ELR (cell line): ENCODE results near the gene TBC1D4.
"Not testable (repeated sequence)": the region's sequence is repeated elsewhere in the genome, so short reads cannot be mapped to it uniquely, and the experiment has no call there.

Source experiments
- DNase-seq: peaks from one replicate; pipeline ENCODE4 v3.0.0-alpha.2; 2015; ENCODE audit warnings: low read depth

TBC1D4 gene

DNA sequence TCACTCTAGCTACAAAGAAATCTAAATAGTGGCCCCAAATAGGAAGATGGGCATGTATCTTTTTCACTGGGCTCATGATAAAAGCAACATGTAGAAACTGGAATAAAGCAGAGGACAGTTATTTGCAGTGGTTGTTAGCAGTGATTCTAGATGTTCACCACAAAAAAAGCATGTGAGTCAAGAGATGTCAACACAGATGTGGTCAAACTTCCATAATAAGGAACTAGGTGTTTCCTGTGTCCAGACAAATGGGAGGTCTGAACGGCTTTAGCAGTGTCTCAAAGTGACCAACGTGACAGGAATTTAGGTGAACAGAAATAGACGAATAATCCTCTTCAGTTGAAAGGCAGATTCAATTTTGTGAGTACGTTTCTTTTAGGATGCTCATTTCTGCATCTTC lies 162.7 kb downstream of the TBC1D4 start:
- DNase-seq = peak; percentile 53

DNA sequence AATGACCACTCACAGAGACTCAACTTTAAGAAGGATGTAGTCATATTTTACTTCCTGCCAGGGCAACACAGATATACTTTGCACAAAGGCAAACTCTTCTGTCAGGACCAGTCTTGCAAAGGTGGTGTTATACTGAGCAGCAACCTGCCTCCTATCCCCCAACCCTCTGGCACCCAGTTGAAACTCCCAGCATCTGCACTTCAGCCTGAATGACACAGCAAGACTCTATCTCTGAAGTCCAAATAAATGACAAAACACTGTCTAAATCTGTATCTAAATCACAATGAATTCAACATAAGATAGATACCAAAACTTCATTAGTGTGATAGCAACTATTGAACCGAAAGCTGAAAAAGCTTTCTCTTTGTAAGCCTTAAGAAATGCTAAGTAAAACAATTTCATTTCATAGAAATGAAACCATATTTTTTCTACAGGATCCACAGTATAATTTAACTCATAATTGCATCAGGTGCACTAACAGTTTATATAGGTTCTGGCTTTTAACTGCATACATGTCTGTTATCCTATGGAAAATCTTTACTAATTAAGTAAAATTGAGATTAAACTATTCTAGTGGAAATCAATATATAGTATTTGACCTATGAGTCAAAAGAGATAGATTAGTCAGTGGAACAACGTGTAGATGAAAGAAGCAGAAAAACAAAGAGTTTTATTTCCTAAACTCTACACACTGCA lies 163.7 kb downstream of the TBC1D4 start:
- DNase-seq = no peak

DNA sequence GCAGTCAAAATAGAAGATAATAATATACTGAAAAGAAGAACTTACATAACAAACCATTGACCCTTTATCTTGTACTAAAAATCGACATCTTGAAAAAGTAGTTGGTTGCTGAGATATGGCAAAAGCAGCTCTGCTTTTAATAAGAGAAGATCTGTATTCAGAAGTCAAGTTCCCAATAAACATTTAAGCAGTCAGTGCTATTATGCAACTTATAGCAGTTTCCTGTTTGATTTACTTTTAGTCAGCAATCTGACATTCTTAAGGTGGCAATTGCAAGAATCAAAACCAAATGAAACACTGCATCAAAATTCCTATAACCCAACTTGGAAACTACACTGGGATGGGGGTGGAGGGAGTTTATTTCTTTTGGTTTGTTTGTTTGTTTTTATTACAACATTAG lies 165.5 kb downstream of the TBC1D4 start:
- DNase-seq = peak; percentile 38

DNA sequence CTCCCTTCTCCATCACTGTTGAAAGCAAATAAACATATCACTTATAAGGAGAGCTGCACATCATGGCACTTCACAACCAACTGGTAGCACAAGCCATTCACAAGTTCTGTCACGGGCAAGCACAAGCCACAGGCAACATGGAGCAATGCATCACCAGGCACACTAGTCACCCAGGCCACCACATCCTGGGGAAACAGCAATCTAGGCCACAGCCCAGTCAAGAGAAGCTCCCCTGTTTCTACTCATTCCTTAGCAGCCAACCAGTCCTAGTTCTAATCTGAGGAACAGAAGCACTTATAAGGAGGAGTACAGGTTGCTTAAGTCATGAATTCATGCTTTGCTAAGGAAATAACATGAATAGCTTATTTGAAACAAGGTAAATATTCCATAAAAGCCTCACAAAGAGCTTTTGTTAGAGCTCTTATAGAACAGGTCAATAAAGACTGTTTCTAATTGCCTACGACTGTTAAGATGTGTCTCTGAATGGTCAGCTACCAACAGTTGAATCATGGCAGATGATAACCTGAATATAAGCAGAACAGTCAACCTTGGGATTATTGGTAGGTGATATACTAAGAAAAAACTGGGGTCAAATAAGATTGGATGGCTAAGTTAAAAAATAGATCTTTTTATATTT lies 169.0 kb downstream of the TBC1D4 start:
- DNase-seq = no peak

DNA sequence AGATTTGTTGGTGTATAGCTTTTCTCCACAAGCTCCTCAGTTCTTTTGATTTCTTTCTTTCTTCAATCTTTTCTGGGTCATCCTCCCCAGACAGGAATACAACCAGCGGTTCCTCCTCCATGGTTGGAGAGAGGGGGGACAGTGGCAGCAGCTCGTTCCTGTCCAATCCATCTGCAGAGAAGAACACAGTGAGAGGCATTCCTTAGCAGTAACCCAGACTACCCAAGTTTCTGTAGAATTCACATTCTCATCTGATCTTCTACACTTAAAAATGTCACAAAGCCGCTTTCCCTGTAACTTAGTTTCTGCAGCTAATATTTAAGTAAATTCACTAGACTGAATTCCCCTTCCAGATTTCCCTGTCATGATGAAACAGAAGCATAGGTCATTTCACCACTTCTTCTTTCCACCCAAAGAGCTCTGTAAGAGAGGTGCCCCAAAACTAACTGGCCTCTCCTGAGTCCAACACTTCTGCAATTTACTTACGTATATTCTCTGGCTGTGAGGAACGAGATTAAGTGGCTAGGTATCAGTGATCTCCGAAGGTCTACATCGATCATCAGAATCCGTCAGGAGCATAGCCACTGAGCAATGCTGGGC lies 171.9 kb downstream of the TBC1D4 start:
- DNase-seq = no peak

DNA sequence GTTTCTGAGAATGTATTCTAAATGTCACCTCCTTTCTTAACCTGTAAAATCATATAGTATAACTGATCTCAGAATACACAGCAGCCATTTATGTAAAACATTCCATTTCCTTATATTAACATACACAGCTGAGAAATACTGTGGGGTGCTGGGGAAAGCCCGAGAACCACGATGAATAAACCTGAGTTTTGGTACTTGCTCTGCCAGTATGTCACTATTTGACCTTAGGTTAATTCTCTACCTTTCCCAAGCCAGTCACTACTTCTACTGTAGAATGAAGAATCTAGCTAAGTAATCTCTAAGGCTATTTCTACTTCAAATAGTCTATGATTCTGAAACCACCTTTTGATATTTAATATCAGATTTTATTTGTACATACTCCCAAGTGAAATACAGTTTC lies 173.7 kb downstream of the TBC1D4 start:
- no peak for DNase-seq

DNA sequence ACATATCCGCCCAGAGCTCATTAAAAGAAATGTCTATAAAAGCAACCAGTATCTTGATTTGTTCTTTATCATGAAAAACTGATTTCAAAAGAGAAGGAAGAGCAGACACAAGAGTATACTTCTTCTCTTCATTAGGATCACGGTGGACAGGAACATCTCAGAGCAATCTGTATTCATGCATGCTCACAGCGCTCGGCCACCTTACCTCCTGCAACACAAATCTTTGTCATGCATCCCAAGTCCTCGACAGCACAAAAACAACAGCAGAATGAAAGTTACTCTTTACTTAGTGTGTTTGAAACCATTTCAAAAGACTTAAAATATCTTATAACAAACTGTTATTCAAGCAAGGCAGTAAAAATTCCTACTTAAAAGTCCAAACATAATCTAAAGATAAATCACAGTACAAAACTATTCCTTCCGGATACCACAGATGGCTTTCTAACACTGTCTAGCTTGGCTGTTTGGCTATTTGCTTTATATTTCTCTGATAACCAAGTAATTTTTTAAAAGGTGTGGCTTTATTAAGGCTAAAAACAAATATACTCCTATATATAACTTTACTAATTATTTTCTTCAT lies 174.5 kb downstream of the TBC1D4 start:
- no peak for DNase-seq

DNA sequence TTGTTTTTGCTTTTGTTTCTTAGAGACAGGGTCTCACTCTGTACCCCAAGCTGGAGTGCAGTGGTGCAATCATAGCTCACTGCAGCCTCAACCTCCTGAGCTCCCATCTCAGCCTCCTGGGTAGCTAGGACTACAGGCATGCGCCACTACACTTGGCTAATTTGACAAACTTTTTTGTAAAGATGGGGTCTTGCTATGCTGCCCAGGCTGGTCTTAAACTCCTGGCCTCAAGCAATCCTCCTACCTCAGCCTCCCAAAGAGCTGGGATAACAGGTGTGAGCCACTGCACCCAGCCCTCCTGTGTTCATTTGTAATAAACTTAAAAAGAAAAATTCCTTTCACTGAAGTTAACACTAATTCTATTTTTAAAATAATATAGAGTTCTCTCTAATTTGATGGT lies 175.0 kb downstream of the TBC1D4 start:
- not testable (repeated sequence) for DNase-seq

DNA sequence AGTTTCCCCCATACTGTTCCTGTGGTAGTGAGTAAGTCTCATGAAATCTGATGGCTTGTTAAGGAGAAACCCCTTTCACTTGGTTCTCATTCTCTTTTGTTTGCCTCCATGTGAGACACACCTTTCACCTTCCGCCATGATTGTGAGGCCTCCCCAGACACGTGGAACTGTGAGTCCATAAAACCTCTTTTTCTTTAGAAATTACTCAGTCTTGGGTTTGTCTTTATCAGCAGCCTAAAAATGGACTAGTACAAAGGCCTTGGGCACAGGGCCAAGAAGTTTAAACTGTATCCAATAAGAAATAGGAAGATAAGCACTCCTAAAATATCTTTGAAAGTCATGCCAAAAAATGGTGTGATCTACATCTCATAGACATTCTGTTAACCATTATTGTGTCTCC lies 176.9 kb downstream of the TBC1D4 start:
- no peak for DNase-seq

DNA sequence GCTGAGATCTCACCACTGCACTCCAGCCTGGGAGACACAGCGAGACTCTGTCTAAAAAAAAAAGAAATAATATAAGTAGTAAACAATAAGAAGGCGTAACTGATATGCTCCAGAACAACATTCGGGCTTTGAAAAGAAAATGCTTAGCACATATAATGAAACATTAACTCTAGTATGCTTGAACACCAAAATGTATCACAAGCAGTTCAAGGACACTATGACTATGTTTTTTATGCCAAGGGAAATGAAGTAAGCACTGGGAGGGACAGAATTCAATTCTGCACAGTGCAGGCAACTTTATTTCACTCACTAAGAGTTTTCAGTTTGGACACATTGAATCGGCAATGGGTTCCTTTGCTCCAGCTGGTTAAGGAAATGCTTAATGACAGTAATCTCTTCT lies 178.7 kb downstream of the TBC1D4 start:
- no peak for DNase-seq

DNA sequence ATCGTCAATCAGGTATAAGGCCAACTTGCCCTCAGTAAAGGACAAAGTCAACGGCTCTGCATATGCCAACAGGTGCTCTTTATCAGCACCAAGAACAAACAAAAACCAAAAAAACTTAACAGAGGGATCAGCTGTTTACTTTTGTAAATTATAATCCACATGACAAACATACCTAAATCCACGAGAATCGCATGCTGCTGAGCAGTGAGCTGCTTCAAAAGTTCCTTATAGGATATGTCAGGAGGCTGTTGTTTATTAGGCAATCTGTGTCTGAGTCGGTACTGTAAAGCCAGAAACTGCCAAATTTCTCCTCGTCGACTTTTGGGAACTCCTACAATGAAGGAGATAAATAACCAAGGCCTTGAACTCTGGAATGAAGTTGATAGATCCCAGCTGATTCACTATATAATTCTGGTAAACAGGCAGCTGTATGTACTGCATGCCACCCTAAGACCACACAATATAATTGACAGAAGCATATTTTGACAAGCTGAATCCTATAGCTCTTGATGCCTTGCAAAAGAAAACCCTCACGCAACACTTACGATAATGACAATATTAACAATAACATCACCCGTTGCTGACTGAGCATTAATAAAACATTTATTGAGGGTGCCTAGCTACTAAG lies 179.8 kb downstream of the TBC1D4 start:
- no peak for DNase-seq

DNA sequence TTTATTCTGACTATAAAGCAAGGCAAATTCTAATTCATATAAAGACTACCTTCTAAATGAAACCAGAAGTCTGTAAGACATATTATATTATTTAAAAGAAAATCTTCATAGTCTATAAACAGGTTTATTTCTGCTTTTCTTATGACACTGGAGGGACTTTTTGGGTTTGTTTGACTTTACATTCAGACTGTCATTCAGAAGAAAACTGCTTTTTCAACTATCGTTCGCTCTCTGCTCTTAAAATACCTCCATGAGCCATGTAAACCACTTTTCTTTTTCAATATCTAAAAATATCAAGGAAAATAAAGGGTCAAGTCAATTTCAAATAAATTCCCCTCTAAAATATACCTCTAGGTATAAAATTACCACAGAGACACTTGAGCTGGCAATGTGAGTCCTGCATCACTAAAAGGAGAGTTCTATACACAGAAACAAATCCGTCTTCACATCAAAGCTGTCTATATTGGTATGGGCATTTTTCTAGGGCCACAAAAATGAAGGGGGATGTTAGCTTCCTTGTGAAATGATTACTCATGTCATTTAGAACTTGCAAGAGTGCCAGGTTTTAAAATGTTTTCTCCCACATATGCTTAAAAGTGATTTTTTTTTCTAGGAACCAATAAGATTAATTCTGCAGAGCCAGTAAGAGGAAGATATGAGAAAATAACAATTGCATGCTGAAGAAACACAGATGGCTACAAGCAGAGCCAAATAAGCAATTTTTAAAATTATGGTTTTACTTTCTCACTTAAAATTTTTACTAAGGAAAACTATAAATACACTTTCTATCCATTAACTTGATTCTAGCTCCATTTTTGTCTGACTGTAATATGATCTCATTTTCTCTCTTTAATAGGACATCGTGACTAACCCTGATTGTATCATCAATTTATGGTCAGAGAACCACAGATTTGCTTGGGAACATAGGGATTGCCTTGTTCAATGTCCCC lies 181.8 kb downstream of the TBC1D4 start:
- peak; percentile 49 for DNase-seq

DNA sequence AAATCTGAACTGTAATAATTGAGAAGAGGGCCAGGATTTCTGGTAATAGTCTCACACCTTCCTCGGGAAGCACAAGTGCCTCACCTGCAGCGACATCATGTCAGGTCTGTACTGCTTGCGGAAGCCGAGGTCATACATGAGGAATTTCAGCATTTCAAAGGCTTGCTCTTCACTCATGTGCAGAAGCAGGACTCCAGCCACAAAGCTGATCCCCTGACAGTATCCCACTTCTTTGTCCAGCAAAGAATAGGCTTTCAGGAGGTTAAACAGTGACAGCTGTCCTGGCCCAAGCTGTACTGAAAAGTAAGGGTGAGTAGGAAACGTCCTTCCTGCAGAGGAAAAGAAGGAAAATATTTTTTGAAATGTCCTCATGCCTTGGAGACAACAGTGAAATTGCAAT lies 182.7 kb downstream of the TBC1D4 start:
- DNase-seq = no peak

DNA sequence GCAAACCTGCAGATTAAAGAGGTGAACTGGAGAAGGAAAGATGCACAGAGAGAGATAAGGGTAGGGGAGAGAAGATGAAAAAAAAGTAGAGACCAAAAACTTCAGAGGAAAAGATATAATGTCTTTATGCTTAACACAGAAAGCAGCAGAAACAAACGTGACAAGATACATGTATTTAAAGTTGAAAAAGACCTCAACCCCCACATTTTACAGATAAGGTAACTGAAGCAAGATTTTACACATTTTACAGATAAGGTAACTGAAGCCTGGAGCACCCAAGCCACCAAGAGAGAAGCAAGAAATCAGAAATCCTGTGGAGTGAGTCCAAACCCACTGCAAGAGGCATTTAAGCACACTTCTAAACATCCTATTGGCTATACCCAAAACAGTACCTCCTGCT lies 185.3 kb downstream of the TBC1D4 start:
- no peak for DNase-seq

DNA sequence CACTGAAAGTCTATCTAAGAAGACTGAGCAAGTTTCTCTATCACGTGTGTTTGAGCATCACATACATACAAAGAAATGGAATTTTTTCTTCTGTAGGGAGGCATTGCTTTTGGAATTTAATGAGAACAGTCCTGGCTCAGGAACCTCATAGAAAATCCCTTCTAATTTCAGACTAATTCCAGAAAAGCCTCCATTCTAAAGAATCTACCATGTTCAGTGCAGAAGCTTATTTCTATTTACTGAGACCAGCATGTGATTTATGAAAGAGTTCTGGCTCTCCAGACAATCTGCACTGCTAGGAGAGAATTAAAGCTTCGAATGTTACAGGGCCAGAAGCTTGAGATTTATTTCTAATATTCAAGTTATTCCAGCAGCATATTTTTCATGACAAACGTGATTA lies 186.8 kb downstream of the TBC1D4 start:
- DNase-seq = no peak

DNA sequence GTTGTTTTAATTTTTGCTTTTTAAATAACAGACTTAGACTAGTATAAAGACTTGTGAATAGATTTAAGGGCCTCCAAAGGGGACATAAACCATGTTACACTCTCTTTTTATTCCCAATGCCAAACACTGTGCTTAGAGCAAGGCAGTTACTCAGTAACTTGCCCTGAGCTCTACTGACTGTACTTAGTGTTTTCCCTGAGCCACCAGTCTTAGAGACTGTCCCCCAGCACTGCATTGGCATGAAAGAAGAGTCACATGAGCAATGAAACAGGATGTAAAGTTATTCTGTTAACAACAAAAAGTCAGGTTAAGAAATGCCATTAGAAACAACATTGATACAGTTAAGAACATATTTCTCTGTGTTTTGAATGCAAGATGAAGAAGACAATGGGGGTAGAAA lies 187.9 kb downstream of the TBC1D4 start:
- no peak for DNase-seq

DNA sequence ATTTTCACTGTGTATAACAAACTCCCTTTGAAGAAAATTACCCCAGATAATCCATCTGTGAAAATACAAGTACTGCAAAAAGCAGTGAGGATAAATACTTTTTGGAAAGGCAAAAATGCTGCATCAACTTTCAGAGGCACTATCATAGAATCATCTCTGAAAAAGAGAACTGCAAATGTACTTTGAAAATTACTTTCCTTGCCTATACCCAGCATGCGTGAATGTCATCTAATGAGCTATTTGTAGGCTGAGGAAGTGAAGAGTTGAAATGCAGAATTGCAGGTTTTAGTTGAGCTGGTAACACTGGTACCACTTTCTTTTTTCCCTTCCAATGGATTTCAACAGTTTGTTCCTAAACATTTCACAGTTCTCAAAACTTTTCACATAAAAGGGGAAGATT lies 196.7 kb downstream of the TBC1D4 start:
- DNase-seq = no peak

DNA sequence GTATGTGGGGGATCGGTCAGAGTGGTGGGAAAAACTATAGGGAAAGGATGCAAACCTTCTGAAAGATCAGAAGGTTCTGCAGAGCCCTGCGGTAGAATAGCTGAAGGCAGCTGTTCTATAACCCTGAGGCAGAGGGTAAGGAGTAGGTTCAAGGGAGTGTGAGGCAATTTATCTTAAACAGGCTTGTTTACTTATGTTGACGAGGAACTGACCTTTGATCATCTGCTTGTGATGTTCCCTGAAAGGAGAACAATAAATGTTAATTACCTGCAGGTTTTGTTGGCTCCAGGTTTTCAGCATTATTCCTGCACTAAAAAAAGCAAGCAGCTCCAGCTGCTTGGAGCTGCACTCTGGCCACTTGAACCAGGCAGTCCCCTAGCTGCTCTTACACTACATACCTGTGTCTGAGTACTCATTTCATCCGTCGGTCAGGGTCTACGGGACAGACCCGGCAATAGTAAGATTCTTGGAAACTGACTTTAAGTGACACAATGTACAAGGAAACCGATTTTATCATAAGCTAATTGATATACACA lies 202.1 kb downstream of the TBC1D4 start:
- no peak for DNase-seq

DNA sequence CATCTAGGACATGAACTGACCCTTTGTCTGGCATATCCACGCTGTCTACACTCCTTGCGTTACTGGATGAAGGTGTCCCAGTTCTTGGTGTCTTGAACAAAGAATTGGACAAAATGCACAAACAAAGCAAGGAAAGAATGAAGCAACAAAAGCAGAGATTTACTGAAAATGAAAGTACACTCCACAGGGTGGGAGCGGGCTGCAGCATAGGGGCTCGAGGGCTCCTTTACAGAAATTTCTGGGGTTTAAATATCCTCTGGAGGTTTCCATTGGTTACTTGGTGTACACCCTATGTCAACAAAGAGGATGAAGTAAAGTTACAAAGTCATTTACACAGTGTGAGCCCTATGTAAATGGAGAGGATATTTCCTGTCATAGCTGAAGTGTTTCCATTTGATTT lies 208.3 kb downstream of the TBC1D4 start:
- not testable (repeated sequence) for DNase-seq

DNA sequence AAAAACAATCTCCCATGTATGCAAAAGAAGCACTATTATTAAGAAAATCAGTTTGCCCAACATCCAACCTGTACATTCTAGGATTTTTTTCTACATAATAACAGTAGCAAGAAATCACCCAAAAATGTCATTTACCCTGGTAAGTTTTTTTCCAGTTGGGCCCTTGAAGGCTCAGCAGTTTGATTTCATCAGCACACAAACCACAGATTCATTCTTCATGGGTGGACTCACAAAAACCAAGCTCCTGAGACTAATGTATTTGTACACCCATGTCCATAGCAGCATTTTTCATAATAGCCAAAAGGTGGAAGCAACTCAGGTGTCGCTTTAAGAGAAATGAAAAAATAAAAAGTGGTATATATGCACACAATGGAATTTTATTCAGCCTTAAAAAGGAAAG lies 210.1 kb downstream of the TBC1D4 start:
- no peak for DNase-seq

DNA sequence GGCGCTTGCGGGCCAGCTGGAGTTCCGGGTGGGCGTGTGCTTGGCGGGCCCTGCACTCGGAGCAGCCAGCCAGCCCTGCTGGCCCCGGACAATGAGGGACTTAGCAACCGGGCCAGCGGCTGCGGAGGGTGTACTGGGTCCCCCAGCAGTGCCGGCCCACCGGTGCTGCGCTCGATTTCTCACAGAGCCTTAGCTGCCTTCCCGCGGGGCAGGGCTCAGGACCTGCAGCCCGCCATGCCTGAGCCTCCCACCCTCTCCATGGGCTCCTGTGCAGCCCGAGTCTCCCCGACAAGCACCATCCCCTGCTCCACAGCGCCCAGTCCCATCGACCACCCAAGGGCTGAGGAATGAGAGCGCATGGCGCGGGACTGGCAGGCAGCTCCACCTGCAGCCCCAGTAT lies 213.5 kb downstream of the TBC1D4 start:
- not testable (repeated sequence) for DNase-seq
